Endothelial cell of coronary artery (primary cell): Measurements from ENCODE around the gene ANKRD13C. TPM values are rescaled to one million over a fixed set of nuclear protein-coding genes. Genes with fewer than 3 reads are reported as not detected.

Source experiments
- total RNA-seq: library from RNA; depleted of rRNA; stranded (reverse); fragments of >200 nt; gene quantifications from 2 replicates; pipeline ENCODE4 v1.2.3, GENCODE V29; 2014

The ANKRD13C gene, protein sequence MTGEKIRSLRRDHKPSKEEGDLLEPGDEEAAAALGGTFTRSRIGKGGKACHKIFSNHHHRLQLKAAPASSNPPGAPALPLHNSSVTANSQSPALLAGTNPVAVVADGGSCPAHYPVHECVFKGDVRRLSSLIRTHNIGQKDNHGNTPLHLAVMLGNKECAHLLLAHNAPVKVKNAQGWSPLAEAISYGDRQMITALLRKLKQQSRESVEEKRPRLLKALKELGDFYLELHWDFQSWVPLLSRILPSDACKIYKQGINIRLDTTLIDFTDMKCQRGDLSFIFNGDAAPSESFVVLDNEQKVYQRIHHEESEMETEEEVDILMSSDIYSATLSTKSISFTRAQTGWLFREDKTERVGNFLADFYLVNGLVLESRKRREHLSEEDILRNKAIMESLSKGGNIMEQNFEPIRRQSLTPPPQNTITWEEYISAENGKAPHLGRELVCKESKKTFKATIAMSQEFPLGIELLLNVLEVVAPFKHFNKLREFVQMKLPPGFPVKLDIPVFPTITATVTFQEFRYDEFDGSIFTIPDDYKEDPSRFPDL
- total RNA-seq: 23.2 and 24.3 TPM in 2 replicates

DNA sequence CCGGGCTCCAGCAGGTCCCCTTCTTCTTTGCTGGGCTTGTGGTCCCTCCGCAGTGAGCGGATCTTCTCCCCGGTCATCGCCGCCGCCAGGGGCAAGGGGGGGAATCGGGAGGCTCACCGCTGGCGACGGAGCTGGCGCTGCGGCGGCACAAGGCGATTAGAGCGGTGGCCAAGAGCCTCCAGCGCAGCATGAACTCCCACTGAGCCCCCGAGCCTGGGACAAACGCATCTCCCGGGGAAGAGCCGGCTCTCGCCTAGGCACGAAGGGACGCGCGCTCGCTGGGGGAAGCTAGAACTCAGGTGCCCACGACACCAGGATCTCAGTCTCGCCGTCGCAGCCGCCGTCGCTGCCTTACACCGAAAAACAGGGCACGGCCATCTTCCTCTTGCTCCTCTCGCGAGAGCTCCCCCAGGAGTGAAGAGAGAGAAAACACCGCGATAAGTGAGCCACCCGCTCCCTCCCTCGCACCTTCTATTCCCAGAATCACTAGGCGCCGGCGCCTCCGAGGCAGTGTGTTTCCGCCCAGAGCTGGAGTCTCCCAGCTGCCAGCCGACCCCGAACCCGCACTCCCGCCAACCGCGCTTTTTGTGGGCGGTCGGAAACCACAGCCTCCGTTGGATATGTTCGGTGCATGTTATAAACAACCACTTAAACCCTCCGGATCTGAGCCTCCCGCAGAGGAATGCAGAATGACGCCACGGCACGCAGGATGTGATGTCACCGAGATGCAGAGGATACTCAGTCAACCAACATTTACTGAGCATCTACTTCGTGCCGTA is at the start of gene ANKRD13C:
Gene ANKRD13C (minus strand): TSS at position 391 of the 779 bp plus-strand sequence. CDS start 314 bp downstream, at position 77.

DNA sequence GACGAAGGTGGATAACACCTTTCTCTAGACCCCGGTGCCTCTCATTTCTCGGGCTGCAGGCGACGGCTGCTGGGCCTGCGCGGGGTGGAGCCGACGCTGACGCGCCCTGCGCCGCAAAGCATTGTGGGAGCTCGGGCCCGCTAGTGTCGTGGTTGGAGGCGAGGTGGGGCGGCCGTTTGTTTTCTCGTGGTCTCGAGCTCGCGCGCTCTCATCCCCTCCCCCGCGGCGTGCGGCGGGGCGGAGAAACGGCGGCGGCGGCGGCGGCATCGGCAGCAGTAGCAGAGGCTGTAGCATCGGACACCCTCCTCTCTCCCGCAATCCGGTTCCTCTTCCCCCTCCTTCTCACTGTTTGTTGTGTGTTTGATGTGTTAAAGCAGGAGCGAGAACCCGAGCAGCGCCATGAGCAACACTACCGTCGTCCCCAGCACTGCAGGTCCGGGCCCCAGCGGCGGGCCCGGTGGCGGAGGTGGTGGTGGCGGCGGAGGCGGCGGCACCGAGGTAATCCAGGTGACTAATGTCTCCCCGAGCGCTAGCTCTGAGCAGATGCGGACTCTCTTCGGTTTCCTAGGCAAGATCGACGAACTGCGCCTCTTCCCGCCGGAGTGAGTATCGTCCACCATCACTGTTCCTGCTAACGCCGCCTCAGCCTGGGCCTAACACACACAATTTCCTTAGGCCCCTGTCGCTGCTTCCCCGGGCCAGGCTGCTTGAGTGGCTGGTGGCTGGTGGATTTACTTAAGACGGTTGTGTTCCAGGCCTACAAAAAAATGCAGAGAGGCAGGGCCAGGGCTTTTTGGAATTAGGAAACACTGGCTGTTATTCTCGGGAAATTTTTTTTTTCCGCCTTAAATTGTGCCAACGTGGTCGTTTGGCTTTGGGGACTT is 133.0 kb downstream of the ANKRD13C start, which contains the start of gene SRSF11:
Gene SRSF11 (plus strand): TSS at position 143 of the 884 bp plus-strand sequence. CDS start 257 bp downstream, at position 400.

Other genes starting within 250 kb of the ANKRD13C start
- gene LRRC40, start 149.1 kb downstream of the ANKRD13C start, total RNA-seq: 24.5 and 25.7 TPM in 2 replicates
- 91.7 and 116 TPM in 2 replicates for gene SRSF11, start 133.3 kb downstream of the ANKRD13C start, total RNA-seq
- gene CTH, start 56.5 kb upstream of the ANKRD13C start, total RNA-seq: 0.99 and 1.7 TPM in 2 replicates